Activated gamma-delta T cell (primary cell): ENCODE results near the gene SLFN14.
"Not testable (repeated sequence)": the region's sequence is repeated elsewhere in the genome, so short reads cannot be mapped to it uniquely, and the experiment has no call there.

ENCODE experiments used
- DNase-seq: peaks from one replicate; lab custom pipeline; 2025; lab: John Stamatoyannopoulos, UW
- total RNA-seq, 2 donors: gene quantifications; one replicate each; lab custom pipeline; 2026; lab: John Stamatoyannopoulos, UW

Gene SLFN14
- 0 to 0.04 reads per million in 2 donors for total RNA-seq

DNA sequence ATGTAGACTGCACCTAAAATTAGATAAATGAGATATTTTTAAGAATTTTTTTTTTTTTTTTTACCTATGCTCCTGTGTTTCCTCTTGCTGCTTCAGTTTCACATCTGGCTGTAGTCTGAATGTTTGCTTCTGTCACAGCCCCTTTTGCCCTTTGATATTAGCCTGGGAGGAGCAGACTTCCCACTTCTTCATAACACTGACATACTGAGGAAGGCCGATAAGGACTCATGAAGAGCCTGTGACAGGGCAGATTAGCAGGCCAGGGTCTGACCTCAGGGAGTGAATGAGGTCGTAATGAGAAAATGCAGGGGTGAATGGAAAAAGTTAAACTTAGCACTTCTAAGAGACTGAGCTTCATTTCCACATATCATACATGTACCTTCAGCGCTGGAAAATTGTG is at the start of gene SLFN14:
SLFN14 (minus strand) TSS at position 117 of the 400 bp plus-strand sequence. CDS start 2,757 bp downstream, outside the sequence.
- DNase-seq, result no peak

DNA sequence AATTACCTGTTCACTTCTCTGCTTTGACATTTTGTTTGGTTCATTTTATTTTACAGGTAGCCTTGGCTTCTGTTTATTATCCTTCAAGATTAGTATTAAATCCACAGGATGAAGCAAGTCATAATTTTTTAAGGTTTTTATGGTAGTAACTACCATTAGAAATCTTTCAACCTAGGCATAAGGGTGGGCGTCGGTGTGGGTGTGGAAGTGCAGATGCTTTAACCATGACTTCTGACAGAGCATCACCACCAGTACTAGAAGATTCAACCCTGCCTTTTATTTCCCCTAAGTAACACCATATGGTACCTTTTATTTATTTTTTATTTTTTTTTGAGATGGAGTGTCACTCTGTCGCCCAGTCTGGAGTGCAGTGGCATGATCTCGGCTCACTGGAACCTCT is 49.2 kb upstream of the SLFN14 start:
- DNase-seq, result no peak

DNA sequence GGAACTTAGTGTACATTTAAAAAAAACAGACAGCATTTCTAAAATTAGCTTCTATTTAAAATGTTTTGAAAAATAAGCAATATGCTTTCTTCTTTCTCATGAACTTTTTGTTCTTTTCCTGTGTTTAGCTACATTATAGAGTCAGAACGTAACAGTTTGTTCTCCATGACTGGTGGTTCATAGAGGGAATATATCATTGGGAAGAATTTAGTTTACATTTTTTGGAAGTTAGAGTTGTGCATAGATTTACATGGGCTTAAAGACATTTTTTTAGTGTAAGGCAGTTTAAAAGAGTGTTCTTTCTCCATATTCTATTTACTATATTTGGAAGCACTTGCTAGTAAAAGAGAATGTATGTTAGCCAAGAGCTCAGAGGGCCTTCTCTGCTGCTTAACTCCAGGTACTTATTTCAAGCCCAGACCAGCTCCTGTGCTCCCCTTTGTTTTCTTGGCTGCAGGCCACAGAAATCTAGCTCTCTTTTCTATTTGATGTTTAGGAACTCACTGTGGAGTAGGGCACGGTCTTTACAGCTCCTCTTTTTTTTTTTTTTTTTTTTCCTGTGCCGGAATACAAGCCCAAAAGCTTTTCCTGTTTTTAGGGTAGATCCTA is 46.7 kb upstream of the SLFN14 start:
- DNase-seq, result no peak

DNA sequence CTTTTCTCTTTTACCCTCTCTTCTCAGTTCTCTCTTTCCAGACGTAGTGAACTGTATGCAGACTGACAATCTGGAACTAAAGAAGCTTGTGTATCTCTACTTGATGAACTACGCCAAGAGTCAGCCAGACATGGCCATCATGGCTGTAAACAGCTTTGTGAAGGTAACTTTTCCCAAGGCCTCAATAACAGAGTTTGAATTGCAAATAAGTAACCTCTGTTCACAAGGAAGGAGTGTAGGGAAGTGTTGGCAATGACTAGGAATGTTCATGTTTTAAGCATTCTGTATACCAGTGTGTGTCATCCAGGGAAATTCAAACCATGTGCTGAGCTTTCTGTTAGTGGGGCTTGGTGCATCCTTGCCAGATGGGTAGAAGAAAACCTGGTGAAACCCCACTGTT is 45.1 kb upstream of the SLFN14 start:
- DNase-seq, result no peak

DNA sequence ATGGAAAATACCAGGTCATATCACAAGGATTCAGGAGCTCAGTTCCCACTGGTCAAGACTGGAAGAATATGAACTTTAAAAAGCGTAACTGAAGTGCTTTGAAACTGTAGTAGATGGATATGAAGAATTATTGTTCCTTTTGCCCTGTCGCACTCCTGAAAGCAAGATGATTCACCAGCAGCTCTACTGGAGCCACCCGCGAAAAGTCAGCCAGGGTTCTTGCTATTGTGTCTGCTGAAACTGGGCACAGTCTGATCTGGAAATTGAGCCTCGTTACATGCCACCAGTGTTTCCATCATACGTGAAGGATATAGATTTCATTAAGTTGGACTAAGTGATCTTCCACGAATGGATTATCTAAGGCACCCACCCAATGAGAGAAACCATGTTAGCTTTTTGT is 43.1 kb upstream of the SLFN14 start:
- DNase-seq, result no peak

DNA sequence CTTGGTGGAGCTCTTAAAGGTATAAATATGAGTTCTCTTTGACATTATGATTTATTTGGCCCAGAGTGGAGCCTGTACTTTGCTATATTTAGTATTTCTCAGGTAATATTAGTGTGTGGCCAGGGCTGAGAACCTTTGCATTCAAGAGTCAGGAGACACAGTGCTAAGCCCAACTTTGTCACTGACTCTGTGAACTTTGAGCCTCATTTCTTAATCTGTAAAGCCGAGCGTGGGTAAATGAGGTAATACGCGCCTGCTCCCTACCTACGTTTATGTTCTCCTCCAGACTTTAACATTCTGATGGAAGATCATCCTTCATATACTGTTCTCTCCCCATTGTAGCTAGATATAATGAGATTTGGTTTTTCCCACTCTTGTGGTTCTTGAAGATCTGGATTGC is 37.0 kb upstream of the SLFN14 start:
- DNase-seq, result no peak

DNA sequence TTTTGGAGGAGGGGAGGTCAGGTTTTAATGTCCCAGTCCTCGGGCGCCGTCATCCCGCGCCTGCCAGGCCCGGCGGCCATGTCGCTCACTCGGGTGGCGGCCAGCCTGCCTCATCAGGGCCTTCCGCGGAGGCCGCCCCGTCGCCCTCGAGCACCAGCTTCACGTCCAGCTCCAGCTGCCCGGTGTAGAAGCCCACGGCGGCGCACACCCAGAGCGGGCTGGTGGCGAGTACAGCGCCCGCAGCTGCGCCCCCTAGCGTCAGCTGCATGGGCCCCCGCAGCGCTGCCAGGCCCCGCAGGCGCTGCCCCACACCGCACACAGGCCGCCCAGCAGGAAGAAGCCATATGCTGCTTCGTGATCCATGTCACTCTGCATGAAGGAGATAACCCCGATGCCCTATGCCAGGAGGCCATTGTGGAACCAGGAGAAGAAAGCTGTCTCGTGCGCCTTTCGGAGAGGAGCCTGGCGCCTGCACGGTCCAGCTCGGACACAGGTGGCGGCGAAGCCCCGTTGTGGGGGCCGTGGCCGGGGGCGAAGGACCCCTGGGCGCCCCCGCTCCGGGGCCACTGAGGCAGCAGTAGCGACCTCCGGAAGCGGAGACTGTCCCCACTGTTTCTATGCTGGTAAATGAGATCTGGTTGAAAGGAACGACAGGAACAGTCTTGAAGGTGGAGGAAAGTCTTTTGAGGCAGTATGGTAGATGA is 36.1 kb upstream of the SLFN14 start:
- DNase-seq, result no peak

DNA sequence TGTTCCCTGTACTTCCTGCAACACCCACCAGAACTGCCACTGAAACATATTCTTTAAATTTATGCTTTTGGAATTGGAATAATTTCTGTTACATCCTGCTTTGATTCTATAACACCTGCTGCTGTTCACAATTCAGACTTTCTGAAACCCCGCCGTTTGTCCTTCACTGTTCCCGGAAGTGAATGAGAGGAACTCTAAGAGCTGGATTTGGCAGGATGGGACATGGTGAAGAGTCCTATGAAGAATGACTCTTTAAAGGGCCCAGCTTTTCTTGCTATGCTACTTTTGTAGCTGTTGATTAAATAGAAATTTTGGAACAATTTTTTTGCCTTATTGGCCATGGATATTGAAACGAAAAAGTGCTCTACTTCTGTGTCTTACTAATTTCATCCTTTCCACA is 35.5 kb upstream of the SLFN14 start:
- no peak for DNase-seq

DNA sequence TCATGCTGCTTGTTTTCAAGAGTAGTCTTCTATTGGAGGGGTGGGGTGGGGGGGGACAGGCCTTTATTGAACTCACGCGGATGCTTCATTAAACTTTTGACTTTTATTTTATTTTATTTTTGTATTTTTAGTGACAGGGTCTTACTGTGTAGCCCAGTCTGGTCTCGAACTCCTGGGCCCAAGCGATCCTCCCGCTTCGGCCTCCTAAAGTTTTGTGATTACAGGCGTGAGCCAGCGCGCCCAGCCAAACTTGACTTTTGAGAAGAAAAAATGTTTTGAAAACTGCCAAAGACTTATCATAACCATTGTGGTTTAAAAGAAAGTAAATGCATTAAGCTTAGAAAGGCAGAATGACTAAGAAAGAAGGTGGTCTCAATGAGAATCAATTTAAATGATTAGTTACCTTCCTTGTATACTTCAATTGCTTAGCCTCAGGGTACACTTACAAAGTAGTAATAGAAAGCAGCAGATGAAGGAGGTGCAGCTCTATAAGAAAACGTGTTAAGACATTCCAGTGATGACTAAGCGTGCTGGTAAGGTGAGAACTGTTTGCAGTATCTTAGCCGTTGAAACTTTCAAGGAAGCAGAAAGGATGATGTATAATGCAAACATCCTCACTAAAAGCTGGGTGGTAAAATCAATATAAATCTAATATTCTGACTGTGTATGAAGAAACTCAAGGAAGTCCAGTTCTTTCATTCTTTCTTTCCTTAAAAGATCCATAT is 27.7 kb upstream of the SLFN14 start:
- no peak for DNase-seq

DNA sequence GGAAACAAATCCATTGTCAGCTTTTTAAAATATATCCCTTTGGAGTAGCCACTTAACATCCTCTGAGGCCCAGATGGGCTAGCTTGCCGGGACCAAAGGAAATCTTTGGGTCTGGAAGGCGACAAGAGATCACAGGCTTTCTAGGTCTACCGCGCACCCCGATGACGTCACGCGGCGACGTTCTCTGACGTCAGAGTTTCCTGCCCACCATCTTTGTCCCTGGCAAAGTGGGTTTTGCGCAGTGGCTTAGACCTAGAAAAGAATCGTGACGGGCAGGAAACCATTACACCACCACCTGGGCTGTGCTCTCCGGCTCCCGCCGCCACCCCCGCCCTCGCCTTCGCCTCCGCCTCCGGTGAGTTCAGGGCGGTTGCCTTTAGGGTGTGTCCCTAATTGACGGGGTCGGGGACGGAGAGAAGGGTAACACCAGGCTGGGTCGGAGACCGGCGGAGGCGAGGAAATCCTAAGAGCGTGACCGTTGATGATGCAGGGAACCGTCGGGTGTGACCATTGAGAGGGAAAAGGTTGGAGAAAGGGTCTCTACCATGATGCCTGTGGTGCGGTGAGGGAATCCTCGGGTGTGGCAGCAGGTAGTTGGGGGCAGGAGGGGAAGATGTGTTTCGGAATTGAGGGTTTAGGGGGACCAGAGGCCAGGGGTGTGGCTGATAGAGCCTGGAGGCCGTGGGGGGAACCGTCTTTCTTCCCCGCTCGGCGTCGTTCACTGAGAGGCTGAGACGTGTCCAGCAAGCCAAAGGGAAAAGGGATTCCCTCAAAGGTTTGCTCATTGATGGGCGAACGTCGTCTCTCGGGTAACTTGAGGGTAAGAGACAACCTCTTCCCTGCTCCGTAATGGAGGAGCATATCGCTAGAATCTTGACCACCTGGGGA is 26.7 kb upstream of the SLFN14 start, which contains the start of gene AP2B1:
AP2B1 (plus strand) TSS at position 249 of the 888 bp plus-strand sequence. CDS start 6,709 bp downstream, outside the sequence.
- DNase-seq, result peak; percentile 91

DNA sequence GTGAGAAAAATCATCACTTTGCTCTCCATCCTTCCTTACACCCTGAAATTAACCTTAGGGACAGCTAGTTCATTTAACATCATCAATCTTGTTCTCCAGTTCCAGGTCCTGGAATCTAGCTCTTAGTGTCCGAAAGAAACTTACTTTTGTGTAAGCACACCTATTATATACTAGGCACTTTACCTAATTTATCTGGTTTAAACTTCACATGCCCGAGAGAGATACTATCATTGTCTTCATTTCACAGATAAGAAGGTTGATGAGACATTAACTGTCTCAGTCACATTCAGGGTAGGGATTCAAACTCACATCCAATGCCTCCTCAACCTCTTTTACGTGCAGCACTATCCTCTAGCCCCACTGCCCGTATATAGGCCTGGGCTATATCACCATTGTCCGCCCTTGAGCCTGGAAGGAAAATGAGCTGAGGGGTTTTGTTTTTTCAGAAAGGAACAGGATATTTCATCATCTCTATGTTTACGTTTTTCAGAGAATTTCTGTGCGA is 26.0 kb upstream of the SLFN14 start:
- no peak for DNase-seq

DNA sequence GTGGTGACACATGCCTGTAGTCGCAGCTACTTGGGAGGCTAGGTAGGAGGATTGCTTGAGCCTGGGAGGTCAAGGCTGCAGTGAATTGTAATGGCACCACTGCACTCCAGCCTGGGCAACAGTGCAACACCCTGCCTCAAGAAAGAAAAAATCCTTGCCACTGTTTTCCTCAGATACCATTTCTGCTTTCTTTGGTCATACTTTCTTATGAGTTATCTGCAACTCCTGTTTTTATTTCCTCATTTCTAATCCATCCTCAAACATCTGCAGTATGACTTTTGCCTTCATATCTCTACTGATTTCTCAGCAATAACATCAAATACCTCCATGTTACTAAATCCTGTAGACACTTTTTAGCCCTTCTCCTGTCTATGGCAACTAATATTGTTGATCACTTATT is 23.4 kb upstream of the SLFN14 start:
- DNase-seq, result no peak

DNA sequence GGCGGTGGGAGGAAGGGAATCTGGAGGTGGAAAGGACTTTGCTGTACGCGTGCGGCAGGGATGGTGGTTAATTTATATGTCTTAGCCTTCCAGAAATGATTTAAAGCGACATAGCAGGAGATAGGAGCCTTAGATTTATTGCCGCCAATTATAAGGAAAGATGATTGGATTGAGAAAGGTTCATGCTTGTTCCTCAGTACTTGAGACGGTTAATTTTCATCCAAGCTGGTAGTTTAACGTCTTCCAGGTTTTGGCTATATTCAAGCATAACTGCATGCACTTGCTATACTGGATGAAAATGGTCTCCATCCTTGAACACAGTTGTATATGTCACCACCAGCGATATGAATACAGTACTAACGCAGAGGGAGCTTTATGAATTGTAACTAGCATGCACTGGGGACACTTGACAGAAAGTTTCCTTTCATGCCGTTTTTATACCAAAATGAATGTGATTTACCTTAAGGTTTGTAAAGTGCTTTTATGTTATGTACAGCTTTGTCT is 18.4 kb upstream of the SLFN14 start:
- DNase-seq, result no peak

DNA sequence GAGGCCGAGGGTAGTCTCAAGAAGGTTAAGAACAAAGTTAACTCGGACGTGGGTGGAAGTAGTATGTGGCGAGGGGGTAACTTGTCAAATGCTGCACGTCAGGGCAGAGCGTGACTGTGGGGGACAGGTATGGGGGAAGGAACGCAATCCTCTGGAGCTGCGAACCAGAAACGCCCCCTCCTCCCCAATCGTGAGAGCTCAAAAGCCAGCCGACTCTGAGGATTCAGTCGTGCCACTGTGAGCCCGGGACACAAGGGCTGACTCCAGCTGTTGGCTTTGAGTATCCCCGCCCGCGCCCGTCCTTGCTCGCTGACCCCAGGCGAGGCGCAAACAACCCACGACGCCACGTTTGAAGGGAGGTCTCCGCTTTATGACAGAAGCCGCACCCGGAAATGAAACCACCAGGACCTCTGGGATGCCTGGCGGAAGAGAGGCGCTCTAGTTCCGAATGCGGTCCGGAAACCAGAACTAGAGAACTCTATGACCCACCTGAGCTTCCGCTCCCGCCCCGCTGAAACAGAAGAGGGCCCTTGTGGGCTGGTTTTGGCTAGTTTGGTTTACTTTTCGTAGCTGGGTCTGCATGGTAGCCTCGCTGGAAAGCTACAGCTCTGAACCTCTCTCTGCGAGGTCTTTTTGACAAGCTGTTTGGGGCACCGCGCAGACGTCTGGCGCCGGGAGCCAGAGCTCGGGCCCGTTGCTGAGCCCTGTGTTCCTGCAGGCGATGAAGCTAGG is 17.7 kb upstream of the SLFN14 start, which contains the start of gene PEX12:
PEX12 (minus strand) TSS at position 375 of the 732 bp plus-strand sequence. CDS start 550 bp downstream, outside the sequence.
- DNase-seq, result peak; percentile 37

DNA sequence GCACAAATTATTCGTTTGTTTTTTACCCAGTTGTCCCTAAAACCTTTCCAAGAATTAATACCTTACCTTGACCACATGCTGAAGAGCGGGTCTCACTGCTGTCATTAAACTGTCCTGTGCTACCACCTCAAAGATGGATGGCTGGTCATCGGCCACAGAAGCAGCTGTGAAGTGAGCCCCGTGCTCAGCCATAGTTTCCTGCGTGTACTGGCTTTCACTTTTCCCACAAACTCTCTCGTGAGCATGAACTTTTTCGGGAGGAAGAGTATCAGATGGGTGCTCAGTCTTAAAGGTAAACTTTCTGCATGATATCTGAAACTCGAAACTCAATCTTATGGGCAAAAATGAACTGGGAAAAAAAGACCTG is 17.2 kb upstream of the SLFN14 start:
- DNase-seq, result no peak

DNA sequence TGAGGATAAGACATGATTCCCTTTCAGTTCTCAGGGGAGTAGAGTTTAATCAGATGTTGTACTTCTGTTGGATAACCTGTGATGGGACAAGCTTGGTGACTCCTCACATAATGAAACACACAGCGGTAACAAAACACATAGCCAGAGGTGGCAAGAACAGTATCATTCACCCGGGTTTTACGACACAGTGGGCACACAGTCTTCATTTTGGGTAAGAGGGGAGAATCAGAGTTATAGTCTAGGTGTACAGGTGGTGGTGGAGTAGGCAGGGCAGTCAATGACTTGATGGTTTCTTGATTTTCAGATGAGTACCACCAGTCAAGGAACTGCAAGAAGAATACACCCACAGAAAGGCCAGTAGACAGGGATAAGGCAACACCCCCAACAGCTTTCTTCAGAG is 15.1 kb upstream of the SLFN14 start:
- no peak for DNase-seq

DNA sequence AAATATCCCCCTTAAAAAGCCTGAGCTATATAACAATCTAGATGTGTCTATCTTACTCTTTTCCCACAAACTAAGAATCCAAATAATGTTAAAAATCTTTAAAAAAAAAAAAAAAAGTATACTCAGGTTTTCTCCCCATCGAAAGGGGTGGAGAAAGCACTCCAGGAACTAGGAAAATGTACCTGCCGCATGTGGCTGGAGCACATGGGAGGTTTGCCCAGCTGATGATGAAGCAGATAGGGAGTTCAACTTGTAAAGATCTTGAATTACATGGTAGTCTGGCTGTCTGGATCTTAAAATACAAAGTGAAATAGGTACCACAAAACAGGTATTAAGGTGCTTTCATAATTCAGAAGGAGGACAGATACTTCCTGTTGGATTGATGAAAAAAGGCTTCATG is 8.8 kb upstream of the SLFN14 start:
- no peak for DNase-seq

DNA sequence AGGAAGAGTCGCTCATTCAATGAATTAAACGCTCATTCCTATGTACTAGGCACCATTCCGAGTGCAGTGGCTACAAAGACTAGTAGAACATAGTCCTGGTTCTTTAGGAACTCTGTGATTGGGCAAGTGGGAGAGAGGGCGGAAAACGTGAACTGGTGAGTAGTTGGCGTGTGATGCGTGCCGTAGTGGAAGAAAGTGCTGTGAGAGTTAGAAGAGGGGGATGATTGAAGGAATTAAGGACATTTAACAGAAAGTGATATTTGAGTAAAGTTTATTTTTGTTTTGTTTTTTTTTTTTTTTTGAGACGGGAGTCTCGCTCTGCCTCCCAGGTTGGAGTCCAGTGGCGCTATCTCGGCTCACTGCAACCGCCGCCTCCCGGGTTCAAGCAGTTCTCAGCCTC is 7.9 kb upstream of the SLFN14 start:
- no peak for DNase-seq

DNA sequence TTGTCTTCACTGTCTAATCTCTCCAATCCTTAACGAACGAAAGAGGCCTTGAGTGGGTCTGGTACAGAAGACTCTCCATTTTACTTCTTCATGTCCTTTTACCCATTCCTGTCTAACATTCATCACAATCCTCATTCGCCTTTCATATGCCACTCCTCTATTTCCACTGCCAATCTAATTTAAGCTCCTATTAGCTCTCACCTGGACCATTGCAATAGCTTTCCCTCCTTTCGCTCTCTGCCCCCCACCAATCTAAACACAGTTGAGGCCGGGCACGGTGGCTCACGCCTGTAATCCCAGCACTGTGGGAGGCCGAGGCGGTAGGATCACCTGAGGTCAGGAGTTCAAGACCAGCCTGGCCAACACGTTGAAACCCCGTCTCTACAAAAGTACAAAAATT is 6.3 kb upstream of the SLFN14 start:
- no peak for DNase-seq

DNA sequence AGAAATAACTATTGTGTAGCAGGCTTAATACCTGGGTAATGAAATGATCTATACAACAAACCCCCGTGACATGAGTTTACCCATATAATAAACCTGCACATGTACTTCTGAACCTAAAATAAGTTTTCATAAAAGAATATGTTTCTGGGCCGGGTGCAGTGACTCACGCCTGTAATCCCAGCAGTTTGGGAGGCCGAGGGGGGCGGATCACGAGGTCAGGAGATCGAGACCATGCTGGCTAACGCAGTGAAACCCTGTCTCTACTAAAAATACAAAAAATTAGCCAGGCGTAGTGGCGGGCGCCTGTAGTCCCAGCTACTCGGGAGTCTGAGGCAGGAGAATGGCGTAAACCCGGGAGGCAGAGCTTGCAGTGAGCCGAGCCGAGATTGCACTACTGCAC is 2.6 kb upstream of the SLFN14 start:
- not testable (repeated sequence) for DNase-seq
